GM23248 (cell line): ENCODE measurements around the gene NOS1.

Source experiments
- EZH2 ChIP-seq: fragments of 200-600 bp; sonication (generic); IDR thresholded peaks from 2 replicates; pipeline ENCODE4 v1.6.1; 2018; ENCODE audit warnings: antibody characterized with exemption, mild to moderate bottlenecking; ENCODE audit not compliant: insufficient read depth, poor library complexity, severe bottlenecking
- EZH2phosphoT487 ChIP-seq: fragments of 200-600 bp; sonication (generic); IDR thresholded peaks from 2 replicates; pipeline ENCODE4 v1.6.1; 2018; ENCODE audit warnings: antibody characterized with exemption, moderate library complexity, mild to moderate bottlenecking, low read depth; ENCODE audit not compliant: insufficient read depth

DNA sequence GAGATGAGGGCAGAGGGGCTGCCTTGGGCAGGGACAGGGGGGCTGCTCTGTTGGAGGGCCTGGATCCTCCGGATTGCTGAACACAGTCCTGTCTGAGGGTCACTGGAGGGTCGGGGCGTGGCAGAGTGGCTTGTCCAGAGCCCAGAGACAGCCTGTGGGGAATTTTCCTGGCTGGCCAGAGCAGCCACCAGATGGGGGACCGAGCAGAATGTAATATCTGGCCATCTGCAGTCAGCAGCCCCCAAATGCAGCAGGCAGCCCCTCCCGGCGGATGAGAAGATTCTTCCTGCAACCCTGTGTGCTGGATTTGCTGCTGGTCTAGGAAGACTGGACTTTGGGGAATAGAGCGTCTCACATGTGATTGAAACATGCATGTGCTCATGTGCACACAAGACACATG is 23.3 kb upstream of the NOS1 start:
- TF ChIP-seq EZH2 = no peak
- TF ChIP-seq EZH2phosphoT487 = no peak
